Hematopoietic multipotent progenitor cell treated with erythropoietin and hydrocortisone succinate and interleukin-3 and kit ligand, for 15 days (in vitro differentiated cells): ENCODE data around the gene HOOK2.
"Not testable (repeated sequence)": the region's sequence is repeated elsewhere in the genome, so short reads cannot be mapped to it uniquely, and the experiment has no call there.

ENCODE experiments used
- DNase-seq: peaks from one replicate; pipeline ENCODE4 v3.0.0-alpha.2; 2015; ENCODE audit warnings: low spot score

Gene HOOK2

DNA sequence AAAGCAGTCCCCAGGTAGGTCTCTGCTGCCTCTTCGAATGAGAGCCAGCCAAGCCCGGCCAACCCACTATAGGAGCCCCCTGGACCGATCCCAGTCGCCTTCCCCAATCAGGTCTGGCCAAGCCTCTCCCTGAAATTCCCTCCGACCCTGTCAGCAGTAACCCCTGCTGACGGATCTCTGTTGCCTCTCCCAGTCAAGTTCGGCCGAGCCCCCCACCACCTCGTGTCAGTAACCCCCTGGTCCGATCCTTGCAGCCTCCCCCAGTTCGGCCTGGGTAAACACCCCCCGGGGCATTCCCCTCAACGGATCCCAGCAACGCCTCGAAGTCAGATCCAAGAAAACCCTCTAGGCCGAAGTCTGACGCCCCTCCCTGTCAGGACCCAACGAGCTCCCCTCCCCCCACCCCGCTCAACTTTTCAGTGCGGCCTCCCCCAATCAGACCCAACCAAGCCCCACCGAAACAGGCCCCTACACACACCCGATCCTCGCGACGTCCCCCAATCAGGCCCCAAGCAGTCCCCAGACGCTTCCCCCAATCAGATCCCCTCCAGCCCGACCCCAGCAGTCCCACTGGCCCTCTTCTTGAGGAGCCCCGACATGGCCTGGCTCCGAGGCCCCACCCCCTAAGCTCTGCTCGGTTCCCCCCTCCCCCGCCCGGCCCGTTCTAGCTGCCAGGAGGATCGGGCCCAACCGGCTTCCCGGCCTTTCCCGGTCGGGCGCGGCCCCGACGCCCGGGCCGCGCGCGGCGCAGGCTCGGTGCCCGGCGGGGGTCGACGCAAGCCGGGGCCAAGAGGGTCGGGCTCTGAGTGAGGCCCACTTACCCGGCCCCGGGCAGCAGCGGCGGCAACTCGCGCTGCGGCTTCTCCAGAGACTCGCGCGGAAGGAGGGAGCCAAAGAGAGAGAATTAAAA is 53.4 kb downstream of the HOOK2 start:
- DNase-seq, result peak; percentile 49

DNA sequence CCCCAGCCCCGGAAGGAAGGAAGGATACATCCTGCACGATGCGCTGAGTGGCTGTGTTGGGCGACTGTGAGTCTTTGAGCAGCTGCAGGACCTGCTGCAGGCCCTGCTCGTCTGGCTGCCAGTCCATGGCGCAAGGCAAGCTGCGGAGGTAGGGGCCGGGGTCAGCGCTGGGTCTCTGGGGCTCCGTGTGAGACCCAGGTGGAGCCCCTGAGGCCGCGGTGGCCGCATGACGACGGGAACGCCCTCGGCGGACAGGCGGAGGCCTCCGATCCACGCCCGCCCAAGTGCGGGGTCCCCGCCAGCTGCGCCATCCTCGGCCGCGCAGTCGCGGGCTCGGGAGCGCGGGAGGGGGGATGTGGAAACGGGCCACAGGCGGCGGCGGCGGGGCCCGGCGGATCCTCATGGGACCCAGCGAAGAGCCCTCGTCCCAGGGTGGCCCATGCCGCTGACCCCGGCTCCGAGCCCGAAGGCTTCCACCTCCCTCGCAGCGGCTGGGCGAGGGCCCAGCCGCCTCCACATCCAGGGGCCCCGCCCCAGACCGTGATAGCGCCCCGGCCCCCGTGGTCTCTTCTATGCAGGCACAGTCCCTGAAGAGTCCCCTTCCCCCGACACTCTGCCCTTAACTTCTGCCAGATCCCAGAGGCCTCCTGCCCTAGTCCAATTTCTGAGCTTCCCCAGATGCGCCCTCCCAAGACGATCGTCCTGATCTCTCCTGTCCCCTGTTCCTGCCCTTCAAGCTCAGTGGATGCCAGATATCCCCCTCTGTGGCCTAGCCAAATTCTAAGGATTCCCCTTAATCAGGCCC is 54.3 kb downstream of the HOOK2 start:
- no peak for DNase-seq

DNA sequence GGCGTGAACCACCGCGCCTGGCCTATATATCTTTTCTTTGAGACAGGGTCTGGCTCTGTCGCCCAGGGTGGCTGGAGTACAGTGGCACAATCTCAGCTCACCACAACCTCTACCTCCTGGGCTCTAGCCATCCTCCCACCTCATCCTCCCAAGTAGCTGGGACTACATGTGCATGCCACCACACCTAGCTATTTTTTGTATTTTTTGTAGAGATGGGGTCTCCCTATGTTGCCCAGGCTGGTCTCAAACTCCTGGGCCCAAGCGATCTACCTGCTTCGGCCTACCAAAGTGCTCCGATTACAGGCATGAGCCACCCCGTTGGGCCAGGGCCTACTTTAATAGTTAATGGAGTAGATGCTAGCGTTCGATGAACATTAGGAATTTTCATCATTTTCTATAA is 55.1 kb downstream of the HOOK2 start:
- DNase-seq, result no peak

DNA sequence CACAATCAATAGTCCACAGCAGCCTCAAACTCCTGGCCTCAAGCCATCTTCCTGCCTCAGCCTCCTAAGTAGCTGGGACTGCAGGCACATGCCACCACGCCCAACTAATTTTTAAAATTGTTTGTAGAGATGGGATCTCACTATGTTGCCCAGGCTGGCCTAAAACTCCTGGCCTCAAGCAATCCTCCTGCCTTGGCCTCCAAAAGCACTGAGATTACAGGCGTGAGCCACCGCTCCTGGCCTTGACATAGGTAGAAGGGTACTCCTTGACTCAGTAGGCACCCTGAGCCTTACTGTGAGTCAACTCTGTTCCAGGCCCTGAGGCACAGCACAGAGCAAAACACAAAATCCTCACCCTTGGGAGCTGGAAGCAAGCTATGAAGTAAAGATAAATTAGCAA is 59.4 kb downstream of the HOOK2 start:
- no peak for DNase-seq

DNA sequence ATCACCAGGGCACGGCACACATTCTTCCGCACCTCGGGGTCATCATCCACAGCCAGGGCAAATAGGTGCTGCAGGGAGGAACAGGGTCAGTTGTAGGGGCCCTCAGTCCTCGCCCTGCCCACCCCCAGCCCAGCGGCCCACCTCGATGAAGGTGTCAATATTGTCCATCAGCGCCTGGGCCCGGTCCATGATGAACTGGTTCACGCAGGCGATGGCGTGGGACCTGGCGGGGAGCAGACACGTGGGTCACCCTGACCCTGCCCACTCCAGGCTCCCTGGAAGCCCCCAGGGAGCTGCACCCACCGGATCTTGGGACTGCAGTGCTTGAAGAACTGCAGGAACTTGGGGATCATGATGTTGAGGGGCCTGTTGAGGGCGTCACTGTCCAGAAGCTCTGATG is 60.2 kb downstream of the HOOK2 start:
- DNase-seq, result no peak

DNA sequence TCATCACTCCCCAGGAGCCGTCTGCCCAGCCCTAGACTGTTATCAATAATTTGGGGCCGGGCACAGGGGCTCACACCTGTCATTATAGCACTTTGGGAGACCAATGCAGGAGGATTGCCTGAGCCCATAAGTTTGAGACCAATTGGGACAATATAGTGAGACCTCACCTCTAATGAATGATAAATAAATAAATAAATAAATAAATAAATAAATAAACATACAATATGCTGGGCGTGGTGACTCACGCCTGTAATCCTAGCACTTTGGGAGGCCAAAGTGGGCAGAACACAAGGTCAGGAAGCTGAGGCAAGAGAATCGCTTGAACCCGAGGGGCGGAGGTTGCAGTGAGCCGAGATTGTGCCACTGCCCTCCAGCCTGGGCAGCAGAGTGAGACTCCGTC is 62.0 kb downstream of the HOOK2 start:
- DNase-seq, result not testable (repeated sequence)
